Vagina (tissue), 2 donors: ENCODE results near the gene CCNQ.

ENCODE experiments used
- POLR2A ChIP-seq, 2 donors: fragments of 450-650 bp; IDR thresholded peaks; one replicate each; pipeline ENCODE4 v1.6.1; 2017; ENCODE audit warnings: antibody characterized with exemption in 2 of 2, mild to moderate bottlenecking in 2 of 2, moderate library complexity in 2 of 2
- POLR2AphosphoS5 ChIP-seq, 2 donors: sonication (generic); formaldehyde crosslinking; IDR thresholded peaks; one replicate each; pipeline ENCODE4 v1.9.0; 2017; ENCODE audit warnings: antibody characterized with exemption in 2 of 2, mild to moderate bottlenecking in 2 of 2, low read depth in 1 of 2; ENCODE audit not compliant: insufficient read depth in 1 of 2
- TF ChIP-seq, protein P1 (sequence below), 3 experiments: fragments of 450-650 bp in 2 of 3; fragments of 200-600 bp in 1 of 3; sonication (generic) in 1 of 3; IDR thresholded peaks; one replicate each; pipeline ENCODE4 v1.5.1; 2017 to 2019; ENCODE audit warnings: antibody characterized with exemption in 3 of 3, mild to moderate bottlenecking in 2 of 3, moderate library complexity in 2 of 3

DNA sequence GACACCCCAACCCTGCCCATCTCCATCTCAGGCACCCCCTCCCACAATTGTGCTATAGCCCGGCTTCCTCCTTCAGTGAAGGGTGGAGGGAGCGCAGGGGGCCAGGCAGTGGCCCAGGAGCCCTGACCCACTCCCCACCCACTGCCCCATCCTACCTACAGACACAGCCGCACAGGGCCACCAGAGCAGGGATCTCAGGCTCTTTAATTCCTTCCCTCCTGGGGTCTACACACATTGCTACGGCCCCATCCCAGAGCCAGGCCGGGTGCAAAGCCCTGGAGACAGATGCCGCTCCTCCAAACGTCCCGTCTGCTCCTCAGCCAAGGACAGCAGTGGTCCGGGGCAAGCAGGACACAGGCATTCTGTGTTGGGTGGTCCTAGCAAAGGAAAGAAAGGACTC lies 35.3 kb upstream of the CCNQ start:
- TF ChIP-seq, protein P1, sequence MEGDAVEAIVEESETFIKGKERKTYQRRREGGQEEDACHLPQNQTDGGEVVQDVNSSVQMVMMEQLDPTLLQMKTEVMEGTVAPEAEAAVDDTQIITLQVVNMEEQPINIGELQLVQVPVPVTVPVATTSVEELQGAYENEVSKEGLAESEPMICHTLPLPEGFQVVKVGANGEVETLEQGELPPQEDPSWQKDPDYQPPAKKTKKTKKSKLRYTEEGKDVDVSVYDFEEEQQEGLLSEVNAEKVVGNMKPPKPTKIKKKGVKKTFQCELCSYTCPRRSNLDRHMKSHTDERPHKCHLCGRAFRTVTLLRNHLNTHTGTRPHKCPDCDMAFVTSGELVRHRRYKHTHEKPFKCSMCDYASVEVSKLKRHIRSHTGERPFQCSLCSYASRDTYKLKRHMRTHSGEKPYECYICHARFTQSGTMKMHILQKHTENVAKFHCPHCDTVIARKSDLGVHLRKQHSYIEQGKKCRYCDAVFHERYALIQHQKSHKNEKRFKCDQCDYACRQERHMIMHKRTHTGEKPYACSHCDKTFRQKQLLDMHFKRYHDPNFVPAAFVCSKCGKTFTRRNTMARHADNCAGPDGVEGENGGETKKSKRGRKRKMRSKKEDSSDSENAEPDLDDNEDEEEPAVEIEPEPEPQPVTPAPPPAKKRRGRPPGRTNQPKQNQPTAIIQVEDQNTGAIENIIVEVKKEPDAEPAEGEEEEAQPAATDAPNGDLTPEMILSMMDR (IDR thresholded peaks at IDR 0.05), result no peak
- TF ChIP-seq POLR2AphosphoS5 (IDR thresholded peaks at IDR 0.05; ENCODE audit: insufficient read depth in 1 of 2, low read depth in 1 of 2), result no peak
- no peak for TF ChIP-seq POLR2A (IDR thresholded peaks at IDR 0.05)
